Adrenal gland (tissue), 5 donors: ENCODE results near the gene RNF207.

Experiments used
- POLR2A ChIP-seq, 2 donors: fragments of 450-650 bp; IDR thresholded peaks; one replicate each; pipeline ENCODE4 v1.6.1; 2017; ENCODE audit warnings: antibody characterized with exemption in 2 of 2, mild to moderate bottlenecking in 2 of 2, moderate library complexity in 1 of 2
- TF ChIP-seq, protein P1 (sequence below), 6 experiments: fragments of 450-650 bp in 4 of 6; fragments of 200-600 bp in 2 of 6; sonication (generic) in 1 of 6; IDR thresholded peaks; 1 replicate in 5 of 6; 2 replicates in 1 of 6; pipeline versions ENCODE4 v1.5.1 to v1.8.0; 2016 to 2021; ENCODE audit warnings: antibody characterized with exemption in 6 of 6, mild to moderate bottlenecking in 2 of 6, moderate library complexity in 1 of 6
- donor health status: DM: no; HTN: no; CAD: no.

DNA sequence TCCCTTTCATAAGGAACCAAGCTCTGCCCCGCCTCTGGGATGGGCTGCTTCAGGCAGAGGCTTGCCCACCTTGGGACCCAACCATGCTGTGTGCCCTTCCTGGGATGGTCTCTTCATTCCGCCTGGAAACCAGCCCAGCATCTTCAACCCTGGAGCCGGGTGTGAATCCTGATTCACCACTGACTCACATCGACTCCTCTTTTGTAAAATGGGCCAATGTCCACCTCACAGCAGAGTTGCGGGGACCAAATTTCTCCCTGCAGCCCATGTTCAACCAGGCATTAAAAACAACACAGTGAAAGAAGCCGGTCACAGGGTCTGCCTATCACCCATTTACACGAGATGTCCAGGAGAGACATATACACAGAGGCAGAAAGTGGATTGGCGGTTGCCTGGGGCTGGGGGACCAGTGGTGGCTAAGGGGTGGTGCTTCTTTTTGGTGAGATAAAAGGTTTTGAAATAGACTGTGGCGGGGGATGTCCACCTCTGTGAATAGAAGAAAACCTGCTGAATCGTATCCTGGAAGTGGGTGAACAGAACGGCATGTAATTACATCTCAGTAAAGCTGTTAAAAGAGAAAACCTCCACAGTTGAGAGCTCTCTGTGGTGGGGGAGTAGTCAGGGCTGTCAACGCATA lies 61.9 kb downstream of the RNF207 start:
- no peak for TF ChIP-seq POLR2A (IDR thresholded peaks at IDR 0.05)
- TF ChIP-seq, protein P1, sequence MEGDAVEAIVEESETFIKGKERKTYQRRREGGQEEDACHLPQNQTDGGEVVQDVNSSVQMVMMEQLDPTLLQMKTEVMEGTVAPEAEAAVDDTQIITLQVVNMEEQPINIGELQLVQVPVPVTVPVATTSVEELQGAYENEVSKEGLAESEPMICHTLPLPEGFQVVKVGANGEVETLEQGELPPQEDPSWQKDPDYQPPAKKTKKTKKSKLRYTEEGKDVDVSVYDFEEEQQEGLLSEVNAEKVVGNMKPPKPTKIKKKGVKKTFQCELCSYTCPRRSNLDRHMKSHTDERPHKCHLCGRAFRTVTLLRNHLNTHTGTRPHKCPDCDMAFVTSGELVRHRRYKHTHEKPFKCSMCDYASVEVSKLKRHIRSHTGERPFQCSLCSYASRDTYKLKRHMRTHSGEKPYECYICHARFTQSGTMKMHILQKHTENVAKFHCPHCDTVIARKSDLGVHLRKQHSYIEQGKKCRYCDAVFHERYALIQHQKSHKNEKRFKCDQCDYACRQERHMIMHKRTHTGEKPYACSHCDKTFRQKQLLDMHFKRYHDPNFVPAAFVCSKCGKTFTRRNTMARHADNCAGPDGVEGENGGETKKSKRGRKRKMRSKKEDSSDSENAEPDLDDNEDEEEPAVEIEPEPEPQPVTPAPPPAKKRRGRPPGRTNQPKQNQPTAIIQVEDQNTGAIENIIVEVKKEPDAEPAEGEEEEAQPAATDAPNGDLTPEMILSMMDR (IDR thresholded peaks at IDR 0.05), result no peak
